K562 (cell line): ENCODE results near the gene ADCY1. TPM values are rescaled to one million over a fixed set of nuclear protein-coding genes. Genes with fewer than 3 reads are reported as not detected.
"Not testable (repeated sequence)": the region's sequence is repeated elsewhere in the genome, so short reads cannot be mapped to it uniquely, and the experiment has no call there.

Experiments used
- ATAC-seq: fragments of 200-7000 bp; cut with Tn5 transposase; 3 replicates; pipeline ENCODE4 v1.9.1; 2020; ENCODE audit warnings: moderate library complexity
- BruUV-seq: library from RNA; stranded (reverse); fragments of 400-500 nt; replicated peaks from 2 replicates; lab custom pipeline; 2021; lab: Mats Ljungman, UMichigan
- CTCF ChIA-PET: fragments of 300-600 bp; formaldehyde crosslinking; extraction: SDS; loops from one replicate; lab custom pipeline; 2021; ENCODE audit warnings: low intra/inter-chr PET ratio; lab: Yijun Ruan, JAX
- POLR2A ChIA-PET: fragments of 300-600, 350-650 bp; sonication (Branson Sonifier 250); formaldehyde crosslinking; extraction: SDS; loops from one replicate; lab custom pipeline; 2021; ENCODE audit warnings: antibody characterized with exemption, inconsistent platforms; lab: Yijun Ruan, JAX
- DNase-seq, 4 experiments: peaks; one replicate each; pipeline versions ENCODE4 v3.0.0 to v3.0.0-alpha.2; 2011 to 2018; ENCODE audit warnings: low spot score in 3 of 4, mixed read lengths in 3 of 4; ENCODE audit errors: extremely low read depth in 1 of 4
- FAIRE-seq: peaks from 2 replicates; lab custom pipeline; 2011; peaks lifted over from hg19 to GRCh38; lab: Jason Lieb, UNC
- H2AFZ ChIP-seq: 2 replicates; pipeline ENCODE4 v1.6.0; 2011; ENCODE audit warnings: low read depth, low read length, control low read depth, inconsistent platforms
- H3K27ac ChIP-seq: fragments of 200-600 bp; 3 replicates; pipeline ENCODE4 v1.8.0; 2011; ENCODE audit warnings: low read depth, mild to moderate bottlenecking, control low read depth, inconsistent platforms, low read length, moderate library complexity, mixed read lengths; ENCODE audit errors: extremely low read depth
- H3K27me3 ChIP-seq, 2 experiments: fragments of 300-600 bp in 1 of 2; 2 replicates in 1 of 2; 3 replicates in 1 of 2; pipeline versions ENCODE4 v1.6.0 to v1.8.0; 2011; ENCODE audit warnings: inconsistent platforms in 2 of 2, low read length in 2 of 2, mild to moderate bottlenecking in 1 of 2, mixed read lengths in 1 of 2, moderate library complexity in 1 of 2; ENCODE audit not compliant: control insufficient read depth in 2 of 2, insufficient read depth in 2 of 2
- H3K36me3 ChIP-seq: fragments of 300-600 bp; 3 replicates; pipeline ENCODE4 v1.8.0; 2011; ENCODE audit warnings: mild to moderate bottlenecking, low read length, inconsistent platforms; ENCODE audit not compliant: control insufficient read depth, insufficient read depth
- H3K4me1 ChIP-seq, 2 experiments: fragments of 200-600 bp in 1 of 2; replicated peaks in 1 of 2; 2 replicates in 1 of 2; 3 replicates in 1 of 2; pipeline versions ENCODE4 v1.5.1 to v1.8.0; 2011; ENCODE audit warnings: inconsistent platforms in 2 of 2, low read length in 2 of 2, mild to moderate bottlenecking in 1 of 2, mixed read lengths in 1 of 2, moderate library complexity in 1 of 2; ENCODE audit not compliant: control insufficient read depth in 2 of 2, insufficient read depth in 2 of 2
- H3K4me2 ChIP-seq: 2 replicates; pipeline ENCODE4 v1.6.1; 2011; ENCODE audit warnings: low read length, control low read depth, inconsistent platforms, mixed read lengths; ENCODE audit not compliant: insufficient read depth
- H3K4me3 ChIP-seq: fragments of 200-600 bp; sonication (generic), shearing (Covaris generic); 2 replicates; pipeline ENCODE4 v1.5.1; 2016; ENCODE audit warnings: control low read depth, inconsistent platforms
- H3K79me2 ChIP-seq: fragments of 200-600 bp; 3 replicates; pipeline ENCODE4 v1.8.0; 2011; ENCODE audit warnings: low read length, inconsistent platforms; ENCODE audit not compliant: control insufficient read depth, insufficient read depth
- H3K9ac ChIP-seq, 2 experiments: 2 replicates each; pipeline versions ENCODE4 v1.6.0 to v1.6.1; 2011; ENCODE audit warnings: low read depth in 2 of 2, low read length in 2 of 2, control low read depth in 1 of 2, inconsistent platforms in 1 of 2, mild to moderate bottlenecking in 1 of 2, mixed read lengths in 1 of 2; ENCODE audit not compliant: insufficient read depth in 1 of 2
- H3K9me1 ChIP-seq: one replicate; pipeline ENCODE4 v1.6.0; 2011; ENCODE audit warnings: inconsistent platforms, mild to moderate bottlenecking, low read length, moderate library complexity; ENCODE audit not compliant: control insufficient read depth, insufficient read depth
- H3K9me3 ChIP-seq: replicated peaks from 2 replicates; pipeline ENCODE4 v1.5.1; 2011; ENCODE audit warnings: low read depth, low read length, inconsistent platforms; ENCODE audit not compliant: control insufficient read depth, insufficient read depth
- H4K20me1 ChIP-seq: replicated peaks from 2 replicates; pipeline ENCODE4 v1.6.1; 2011; ENCODE audit warnings: low read length, inconsistent platforms, mixed read lengths; ENCODE audit not compliant: control insufficient read depth, insufficient read depth
- BHLHE40 ChIP-seq: IDR thresholded peaks from 2 replicates; pipeline ENCODE4 v1.6.1; 2011; ENCODE audit warnings: low read length, improper control_type of control experiment
- DDX20 ChIP-seq: fragments of 450-650 bp; IDR thresholded peaks from 2 replicates; pipeline ENCODE4 v1.6.1; 2016; ENCODE audit warnings: missing genetic modification characterization, low read depth, mild to moderate bottlenecking, missing compliant biosample characterization, moderate library complexity
- ETS2 ChIP-seq: IDR thresholded peaks from 2 replicates; pipeline ENCODE4 v1.6.1; 2016; ENCODE audit warnings: borderline replicate concordance, missing genetic modification characterization, mild to moderate bottlenecking, moderate library complexity, missing compliant biosample characterization; ENCODE audit not compliant: poor library complexity, severe bottlenecking
- FOSL1 ChIP-seq: fragments of 200-800 bp; sonication (Bioruptor generic); conservative IDR thresholded peaks from 2 replicates; pipeline ENCODE4 v1.6.1; 2016; ENCODE audit warnings: missing genetic modification characterization, missing compliant biosample characterization
- FOXK2 ChIP-seq, 2 experiments: fragments of 450-650 bp; IDR thresholded peaks in 1 of 2; conservative IDR thresholded peaks in 1 of 2; 2 replicates each; pipeline ENCODE4 v1.6.1; 2016; ENCODE audit warnings: low read depth in 2 of 2, mild to moderate bottlenecking in 1 of 2
- HDAC8 ChIP-seq: fragments of 450-650 bp; IDR thresholded peaks from 2 replicates; pipeline ENCODE4 v1.6.1; 2016; ENCODE audit warnings: mild to moderate bottlenecking, missing genetic modification characterization, moderate library complexity, missing compliant biosample characterization
- POLR2AphosphoS5 ChIP-seq: IDR thresholded peaks from 2 replicates; pipeline ENCODE4 v1.6.1; 2011; ENCODE audit warnings: mild to moderate bottlenecking, low read depth, low read length, moderate library complexity; ENCODE audit not compliant: control insufficient read depth, insufficient read depth
- SRSF7 ChIP-seq: fragments of 200-400 bp; formaldehyde crosslinking; optimal IDR thresholded peaks from 2 replicates; pipeline ENCODE3; 2017; ENCODE audit warnings: mild to moderate bottlenecking, low read depth, low read length
- TCF7 ChIP-seq: sonication (generic); IDR thresholded peaks from 2 replicates; pipeline ENCODE4 v1.6.1; 2016; ENCODE audit warnings: antibody characterized with exemption, borderline replicate concordance
- U2AF1 ChIP-seq: fragments of 200-400 bp; formaldehyde crosslinking; optimal IDR thresholded peaks from 2 replicates; pipeline ENCODE3; 2017; ENCODE audit warnings: mild to moderate bottlenecking, low read depth, low read length, moderate library complexity
- ZNF165 ChIP-seq: fragments of 250-450 bp; sonication (Bioruptor Pico); IDR thresholded peaks from 2 replicates; pipeline ENCODE4 v1.4.0; 2020; ENCODE audit warnings: borderline replicate concordance
- WGBS: fragments of 100-300 bp; shearing (Covaris generic); methylation state at CpG from one replicate; pipeline ENCODE4 v1.1.6; 2016; ENCODE audit warnings: low coverage, mixed read lengths; ENCODE audit not compliant: insufficient coverage; ENCODE audit errors: missing lambda C conversion rate; 5-methylcytosine and 5-hydroxymethylcytosine counted together
- in situ Hi-C: fragments of 300-500 bp; cut with MboI; formaldehyde crosslinking; loops from 4 replicates; pipeline ENCODE4 v1.15.0; 2018; ENCODE audit warnings: inconsistent platforms, mixed read lengths
- intact Hi-C: fragments of 100-400 bp; cut with micrococcal nuclease; formaldehyde crosslinking; loops from 2 replicates; pipeline ENCODE4 v1.14.2; 2022
- polyA plus RNA-seq, 8 experiments: library from polyadenylated mRNA; depleted of rRNA in 4 of 8; stranded (reverse) in 5 of 8; unstranded in 3 of 8; fragments of >200 nt; fragmentation: Nextera tagmentation in 2 of 8; fragmentation: Illumina TruSeq in 1 of 8; extraction: Ambion mirVana in 2 of 8; extraction: Trizol in 1 of 8; gene quantifications; 2 replicates each; pipeline versions ENCODE4 v1.2.1 to v1.2.3, GENCODE V29; 2011 to 2014; ENCODE audit warnings: inconsistent platforms in 1 of 8, missing spikeins in 1 of 8
- total RNA-seq, 7 experiments: library from RNA; depleted of rRNA in 6 of 7; stranded (reverse); fragments of >200 nt in 6 of 7; fragmentation: Illumina TruSeq in 2 of 7; extraction: Trizol in 2 of 7; gene quantifications; 2 replicates each; pipeline versions ENCODE4 v1.2.1 to v1.2.3, GENCODE V29; 2011 to 2021; ENCODE audit warnings: low replicate concordance in 1 of 7
- TF ChIP-seq, protein P1 (sequence below): fragments of 450-650 bp; IDR thresholded peaks from 2 replicates; pipeline ENCODE4 v1.7.0; 2016; ENCODE audit warnings: borderline replicate concordance
- TF ChIP-seq, protein P2 (sequence below): fragments of 250-450 bp; sonication (Bioruptor Pico); IDR thresholded peaks from 2 replicates; pipeline ENCODE4 v1.8.0; 2022; ENCODE audit warnings: moderate library complexity, mild to moderate bottlenecking, inconsistent platforms

ADCY1 gene
- total and polyA plus RNA-seq, 9 of the 15 experiments (the other 6 are each of a cell fraction or from before 2014, with no cell fraction given): under 0.01 to 0.18 (median 0.10) TPM; not detected in 4

DNA sequence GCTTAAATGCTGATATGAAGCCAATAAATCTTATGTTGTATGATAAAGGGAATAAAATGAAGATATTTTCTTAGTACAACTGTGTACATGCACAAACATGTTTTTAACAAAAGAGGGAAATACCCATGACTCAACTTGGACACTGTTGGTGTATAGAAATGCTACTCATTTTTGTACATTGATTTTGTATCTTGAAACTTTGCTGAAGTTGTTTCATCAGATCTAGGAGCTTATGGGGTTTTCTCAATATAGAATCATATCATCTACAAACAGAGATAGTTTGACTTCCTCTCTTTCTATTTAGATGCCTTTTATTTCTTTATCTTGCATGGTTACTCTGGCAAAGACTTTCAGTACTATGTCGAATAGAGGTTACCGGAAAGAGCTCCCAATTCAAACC lies 25.3 kb upstream of the ADCY1 start:
- H4K20me1 ChIP-seq, in situ Hi-C loops, CTCF ChIA-PET, FAIRE-seq, H2AFZ ChIP-seq, H3K36me3 ChIP-seq, H3K9me3 ChIP-seq, H3K27me3 ChIP-seq, H3K79me2 ChIP-seq, H3K4me2 ChIP-seq, H3K9ac ChIP-seq, BruUV-seq, DNase-seq, intact Hi-C loops, H3K27ac ChIP-seq, POLR2A ChIA-PET, H3K4me3 ChIP-seq, H3K9me1 ChIP-seq, H3K4me1 ChIP-seq, ATAC-seq: not testable (repeated sequence)
- WGBS: 0% methylated on average over 1 of the region's 2 CpGs

DNA sequence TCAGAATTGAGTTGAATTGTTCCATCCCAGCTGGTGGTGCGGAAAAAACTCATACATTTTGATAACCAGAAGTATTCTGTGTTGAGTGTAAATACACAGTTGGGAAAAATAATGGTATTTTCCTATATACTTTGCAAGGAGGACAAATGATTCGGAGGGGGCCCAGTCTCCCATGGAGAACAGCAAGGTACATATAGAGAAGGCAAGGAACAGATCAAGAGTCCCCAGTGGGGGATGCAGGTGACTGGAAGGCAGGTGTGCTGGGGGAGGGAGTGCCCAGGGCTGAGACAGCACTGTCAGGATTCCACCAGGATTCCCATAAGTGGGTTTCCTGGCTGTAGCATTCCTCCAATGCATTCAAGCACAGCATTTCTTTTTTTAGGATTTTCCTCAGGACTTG lies 10.8 kb upstream of the ADCY1 start:
- Histone ChIP-seq H2AFZ (no peak overlapping the region), H3K36me3 (no peaks in the 10 kb centered on the region), H3K4me2 (no peak overlapping the region), H3K9me3 (no peaks in the 10 kb centered on the region), H3K4me1 (no peaks in the 10 kb centered on the region), H3K9ac (no peak overlapping the region), H3K27ac (no peak overlapping the region), H4K20me1 (0 out of 2 replicates have a peak, but pooled peaks cover 3% of the 10 kb centered on the region), H3K79me2 (no peaks in the 10 kb centered on the region), H3K27me3 (peaks cover 0 to 13% of the 10 kb centered on the region in 2 experiments; a peak in 4 of 5 replicates), H3K4me3 (no peak overlapping the region), H3K9me1 (no peaks in the 10 kb centered on the region)
- POLR2A ChIA-PET: no interaction called here
- intact Hi-C loops (no loop called here), in situ Hi-C loops (no loop called here)
- CTCF ChIA-PET: interaction anchor here (0.6 kb wide), 1 partner anchor 1055 kb away, joined by 4 read pairs; no protein-coding TSS in a partner anchor
- WGBS: 0% methylated on average over 2 of the region's 2 CpGs
- DNase-seq (no peak), FAIRE-seq (no peak), ATAC-seq (no peak)
- no TSS peak for BruUV-seq
- no peak for TF ChIP-seq U2AF1
- no peak for TF ChIP-seq POLR2AphosphoS5
- TF ChIP-seq SRSF7: no peak
- TF ChIP-seq ZNF165: no peak
- TF ChIP-seq, protein P1, sequence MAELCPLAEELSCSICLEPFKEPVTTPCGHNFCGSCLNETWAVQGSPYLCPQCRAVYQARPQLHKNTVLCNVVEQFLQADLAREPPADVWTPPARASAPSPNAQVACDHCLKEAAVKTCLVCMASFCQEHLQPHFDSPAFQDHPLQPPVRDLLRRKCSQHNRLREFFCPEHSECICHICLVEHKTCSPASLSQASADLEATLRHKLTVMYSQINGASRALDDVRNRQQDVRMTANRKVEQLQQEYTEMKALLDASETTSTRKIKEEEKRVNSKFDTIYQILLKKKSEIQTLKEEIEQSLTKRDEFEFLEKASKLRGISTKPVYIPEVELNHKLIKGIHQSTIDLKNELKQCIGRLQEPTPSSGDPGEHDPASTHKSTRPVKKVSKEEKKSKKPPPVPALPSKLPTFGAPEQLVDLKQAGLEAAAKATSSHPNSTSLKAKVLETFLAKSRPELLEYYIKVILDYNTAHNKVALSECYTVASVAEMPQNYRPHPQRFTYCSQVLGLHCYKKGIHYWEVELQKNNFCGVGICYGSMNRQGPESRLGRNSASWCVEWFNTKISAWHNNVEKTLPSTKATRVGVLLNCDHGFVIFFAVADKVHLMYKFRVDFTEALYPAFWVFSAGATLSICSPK: no peak
- no peak for TF ChIP-seq ETS2 (tag)
- no peak for TF ChIP-seq BHLHE40
- TF ChIP-seq DDX20 (tag): no peak
- TF ChIP-seq TCF7: no peak
- TF ChIP-seq FOXK2 (conservative IDR thresholded peaks at IDR 0.05 in 1 of 2, IDR thresholded peaks at IDR 0.05 in 1 of 2; ENCODE audit: low read depth in 2 of 2): no peak
- TF ChIP-seq, protein P2, sequence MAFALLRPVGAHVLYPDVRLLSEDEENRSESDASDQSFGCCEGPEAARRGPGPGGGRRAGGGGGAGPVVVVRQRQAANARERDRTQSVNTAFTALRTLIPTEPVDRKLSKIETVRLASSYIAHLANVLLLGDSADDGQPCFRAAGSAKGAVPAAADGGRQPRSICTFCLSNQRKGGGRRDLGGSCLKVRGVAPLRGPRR (CRISPR knock-in tag): no peak
- TF ChIP-seq HDAC8 (tag): no peak
- TF ChIP-seq FOSL1 (tag): no peak
